ENCODE results near the gene LMO3. TPM values are rescaled to one million over a fixed set of nuclear protein-coding genes. Genes with fewer than 3 reads are reported as not detected.

LMO3 gene
- total RNA-seq, 4 donors from 2014 or later: 49.1 to 174 (median 111) TPM

DNA sequence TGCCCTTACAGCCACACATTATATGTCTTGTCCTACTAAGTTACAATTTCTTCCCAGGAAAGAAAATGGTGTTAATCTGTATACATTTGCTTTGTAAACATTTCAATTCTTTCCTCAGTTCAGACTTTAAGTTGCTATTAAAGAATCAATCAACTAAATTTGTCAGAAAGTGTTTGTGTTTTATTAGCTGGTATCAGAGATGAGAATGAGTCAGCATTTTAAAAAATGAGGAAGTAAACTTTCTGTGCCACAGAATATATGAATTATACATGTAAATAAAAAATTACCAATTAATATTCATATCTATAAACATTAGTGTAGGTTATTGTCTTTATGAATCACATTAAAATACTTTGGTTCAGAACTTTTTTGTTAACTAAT, 82.0 kb downstream of the LMO3 start:
- Histone ChIP-seq H3K27me3 (no peaks in the 10 kb centered on the region), H3K9me3 (no peaks in the 10 kb centered on the region), H3K36me3 (no peaks in the 10 kb centered on the region), H3K27ac (no peak overlapping the region), H3K4me1 (peaks cover 0 to 14% (median 0%) of the 10 kb centered on the region in 3 donors), H3K4me3 (no peak overlapping the region)
- no peak for TF ChIP-seq POLR2A (IDR thresholded peaks at IDR 0.05)
- no peak for TF ChIP-seq POLR2AphosphoS5 (IDR thresholded peaks at IDR 0.05)
- TF ChIP-seq EP300 (IDR thresholded peaks at IDR 0.05): no peak
- TF ChIP-seq, protein P1, sequence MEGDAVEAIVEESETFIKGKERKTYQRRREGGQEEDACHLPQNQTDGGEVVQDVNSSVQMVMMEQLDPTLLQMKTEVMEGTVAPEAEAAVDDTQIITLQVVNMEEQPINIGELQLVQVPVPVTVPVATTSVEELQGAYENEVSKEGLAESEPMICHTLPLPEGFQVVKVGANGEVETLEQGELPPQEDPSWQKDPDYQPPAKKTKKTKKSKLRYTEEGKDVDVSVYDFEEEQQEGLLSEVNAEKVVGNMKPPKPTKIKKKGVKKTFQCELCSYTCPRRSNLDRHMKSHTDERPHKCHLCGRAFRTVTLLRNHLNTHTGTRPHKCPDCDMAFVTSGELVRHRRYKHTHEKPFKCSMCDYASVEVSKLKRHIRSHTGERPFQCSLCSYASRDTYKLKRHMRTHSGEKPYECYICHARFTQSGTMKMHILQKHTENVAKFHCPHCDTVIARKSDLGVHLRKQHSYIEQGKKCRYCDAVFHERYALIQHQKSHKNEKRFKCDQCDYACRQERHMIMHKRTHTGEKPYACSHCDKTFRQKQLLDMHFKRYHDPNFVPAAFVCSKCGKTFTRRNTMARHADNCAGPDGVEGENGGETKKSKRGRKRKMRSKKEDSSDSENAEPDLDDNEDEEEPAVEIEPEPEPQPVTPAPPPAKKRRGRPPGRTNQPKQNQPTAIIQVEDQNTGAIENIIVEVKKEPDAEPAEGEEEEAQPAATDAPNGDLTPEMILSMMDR (IDR thresholded peaks at IDR 0.05): no peak
- no peak for ATAC-seq

- H3K4me1 ChIP-seq: peaks cover 0 to 14% (median 0%) of the 10 kb centered on the region in 3 donors
- no peak overlapping the region for H3K4me3 ChIP-seq
- TF ChIP-seq POLR2A (IDR thresholded peaks at IDR 0.05): no peak
- no peak for TF ChIP-seq POLR2AphosphoS5 (IDR thresholded peaks at IDR 0.05)
- H3K27me3 ChIP-seq: no peaks in the 10 kb centered on the region
- ATAC-seq: no peak
- no peaks in the 10 kb centered on the region for H3K36me3 ChIP-seq
- WGBS, 2 donors (ENCODE audit: low coverage in 1 of 2): 64 to 71% methylated on average over 5 of the region's 5 CpGs
- no peak overlapping the region for H3K27ac ChIP-seq
- H3K9me3 ChIP-seq: no peaks in the 10 kb centered on the region
These were observed 82.5 kb downstream of the LMO3 start for GRCh38 chr12:16523284-16523950.

- no peaks in the 10 kb centered on the region for H3K27me3 ChIP-seq
- no peaks in the 10 kb centered on the region for H3K36me3 ChIP-seq
- no peak overlapping the region for H3K4me3 ChIP-seq
- no peaks in the 10 kb centered on the region for H3K9me3 ChIP-seq
- no peak for ATAC-seq
- H3K4me1 ChIP-seq: no peaks in the 10 kb centered on the region
- TF ChIP-seq, protein P1 (IDR thresholded peaks at IDR 0.05): no peak
- no peak for TF ChIP-seq POLR2AphosphoS5 (IDR thresholded peaks at IDR 0.05)
- TF ChIP-seq POLR2A (IDR thresholded peaks at IDR 0.05): no peak
- TF ChIP-seq EP300 (IDR thresholded peaks at IDR 0.05): no peak
- no peak overlapping the region for H3K27ac ChIP-seq
- 72 to 90% methylated on average over 6 of the region's 6 CpGs for whole genome bisulfite sequencing, 2 donors (ENCODE audit: low coverage in 1 of 2)
These were observed 85.6 kb downstream of the LMO3 start for GRCh38 chr12:16520328-16520727.

GRCh38 chr12:16515666-16516065, 90.3 kb downstream of the LMO3 start:
- Histone ChIP-seq H3K4me1 (no peaks in the 10 kb centered on the region), H3K27me3 (no peaks in the 10 kb centered on the region), H3K9me3 (no peaks in the 10 kb centered on the region), H3K4me3 (no peak overlapping the region), H3K36me3 (no peaks in the 10 kb centered on the region), H3K27ac (no peak overlapping the region)
- TF ChIP-seq POLR2A (IDR thresholded peaks at IDR 0.05) (no peak), EP300 (IDR thresholded peaks at IDR 0.05) (no peak), POLR2AphosphoS5 (IDR thresholded peaks at IDR 0.05) (no peak)
- TF ChIP-seq, protein P1 (IDR thresholded peaks at IDR 0.05): no peak
- no peak for ATAC-seq
- WGBS, 2 donors (ENCODE audit: low coverage in 1 of 2): 93 to 100% methylated on average over 2 to 3 of the region's 3 CpGs

- no peaks in the 10 kb centered on the region for H3K36me3 ChIP-seq
- H3K4me3 ChIP-seq: no peak overlapping the region
- WGBS, 2 donors (ENCODE audit: low coverage in 1 of 2): 94 to 100% methylated on average over 2 to 9 of the region's 15 CpGs
- no peak overlapping the region for H3K27ac ChIP-seq
- no peaks in the 10 kb centered on the region for H3K27me3 ChIP-seq
- no peak for TF ChIP-seq EP300 (IDR thresholded peaks at IDR 0.05)
- TF ChIP-seq, protein P1 (IDR thresholded peaks at IDR 0.05): no peak
- no peak for TF ChIP-seq POLR2A (IDR thresholded peaks at IDR 0.05)
- TF ChIP-seq POLR2AphosphoS5 (IDR thresholded peaks at IDR 0.05): no peak
- H3K9me3 ChIP-seq: no peaks in the 10 kb centered on the region
- H3K4me1 ChIP-seq: no peaks in the 10 kb centered on the region
- ATAC-seq: no peak
These were observed 92.7 kb downstream of the LMO3 start for GRCh38 chr12:16513231-16513630.
